Measurements from ENCODE around the gene ANK2. TPM values are rescaled to one million over a fixed set of nuclear protein-coding genes. Genes with fewer than 3 reads are reported as not detected.

ANK2 gene
- total and polyA plus RNA-seq, 4 donors: 0.32 to 2.2 (median 1.0) TPM

DNA sequence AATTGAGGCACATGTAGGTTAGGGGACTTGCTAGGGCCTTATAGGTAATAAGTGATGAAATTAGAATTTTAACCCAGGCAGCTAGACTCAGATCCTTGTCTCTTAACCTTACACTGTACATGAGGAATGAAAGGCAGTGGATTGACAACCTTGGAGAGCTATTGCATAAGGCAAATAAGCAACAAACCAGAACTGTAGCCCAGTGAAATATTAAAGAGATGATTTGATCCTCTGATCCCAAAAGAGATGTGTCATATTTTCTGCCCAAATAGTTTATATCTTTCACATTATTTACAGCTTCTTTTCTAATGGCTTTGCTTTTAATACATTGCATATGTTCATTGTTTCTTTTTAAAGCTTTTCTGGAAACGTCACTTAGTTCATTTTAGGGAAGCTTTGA lies 252.6 kb downstream of the ANK2 start (continued):
- TF ChIP-seq, protein P1, sequence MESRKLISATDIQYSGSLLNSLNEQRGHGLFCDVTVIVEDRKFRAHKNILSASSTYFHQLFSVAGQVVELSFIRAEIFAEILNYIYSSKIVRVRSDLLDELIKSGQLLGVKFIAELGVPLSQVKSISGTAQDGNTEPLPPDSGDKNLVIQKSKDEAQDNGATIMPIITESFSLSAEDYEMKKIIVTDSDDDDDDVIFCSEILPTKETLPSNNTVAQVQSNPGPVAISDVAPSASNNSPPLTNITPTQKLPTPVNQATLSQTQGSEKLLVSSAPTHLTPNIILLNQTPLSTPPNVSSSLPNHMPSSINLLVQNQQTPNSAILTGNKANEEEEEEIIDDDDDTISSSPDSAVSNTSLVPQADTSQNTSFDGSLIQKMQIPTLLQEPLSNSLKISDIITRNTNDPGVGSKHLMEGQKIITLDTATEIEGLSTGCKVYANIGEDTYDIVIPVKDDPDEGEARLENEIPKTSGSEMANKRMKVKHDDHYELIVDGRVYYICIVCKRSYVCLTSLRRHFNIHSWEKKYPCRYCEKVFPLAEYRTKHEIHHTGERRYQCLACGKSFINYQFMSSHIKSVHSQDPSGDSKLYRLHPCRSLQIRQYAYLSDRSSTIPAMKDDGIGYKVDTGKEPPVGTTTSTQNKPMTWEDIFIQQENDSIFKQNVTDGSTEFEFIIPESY (IDR thresholded peaks at IDR 0.05): no peak
- TF ChIP-seq HNF4G (IDR thresholded peaks at IDR 0.05): no peak

DNA sequence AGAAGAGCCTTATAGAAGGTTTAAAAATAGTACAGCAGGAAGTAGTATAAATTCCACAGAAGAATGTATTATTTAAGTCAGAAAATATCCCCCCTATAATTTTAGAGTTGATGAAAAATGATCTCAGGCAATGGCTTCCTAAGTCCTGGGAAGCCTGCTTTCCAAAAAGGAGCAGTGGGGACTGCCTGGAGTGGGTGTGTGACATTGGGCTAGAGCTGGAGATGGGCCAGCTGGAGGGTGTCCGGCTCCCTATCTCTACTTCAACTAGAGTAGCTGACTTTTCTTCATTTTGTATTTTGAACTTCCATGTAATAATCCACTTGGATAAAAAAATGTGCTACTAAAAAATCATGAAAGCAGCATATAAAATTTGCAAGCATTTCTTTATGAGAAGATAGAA lies 253.9 kb downstream of the ANK2 start:
- Histone ChIP-seq H3K36me3 (ENCODE audit: control insufficient read depth in 4 of 4, insufficient read depth in 3 of 4, low read depth in 1 of 4, low read length in 3 of 4) (no peaks in the 10 kb centered on the region), H3K27ac (ENCODE audit: low read depth in 1 of 2, low read length in 2 of 2) (no peak overlapping the region), H3K9ac (ENCODE audit: low read depth in 1 of 2, low read length in 2 of 2) (no peak overlapping the region), H3K27me3 (ENCODE audit: control insufficient read depth in 4 of 4, insufficient read depth in 4 of 4, low read length in 3 of 4) (no peaks in the 10 kb centered on the region), H3K4me1 (ENCODE audit: control insufficient read depth in 4 of 4, insufficient read depth in 4 of 4, low read length in 3 of 4) (no peaks in the 10 kb centered on the region), H3K9me3 (ENCODE audit: control insufficient read depth in 4 of 4, low read length in 3 of 4) (no peaks in the 10 kb centered on the region), H3K4me3 (ENCODE audit: low read depth in 1 of 3, low read length in 3 of 3) (no peak overlapping the region)
- WGBS: 79% methylated on average over 1 of the region's 1 CpG
- DNase-seq (ENCODE audit: low spot score): no peak
- TF ChIP-seq, protein P2, sequence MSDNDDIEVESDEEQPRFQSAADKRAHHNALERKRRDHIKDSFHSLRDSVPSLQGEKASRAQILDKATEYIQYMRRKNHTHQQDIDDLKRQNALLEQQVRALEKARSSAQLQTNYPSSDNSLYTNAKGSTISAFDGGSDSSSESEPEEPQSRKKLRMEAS (IDR thresholded peaks at IDR 0.05): no peak
- TF ChIP-seq SP1 (IDR thresholded peaks at IDR 0.05) (no peak), EGR1 (IDR thresholded peaks at IDR 0.05; ENCODE audit: low read depth in 2 of 2) (no peak), NR2F2 (IDR thresholded peaks at IDR 0.05) (no peak), HNF4G (IDR thresholded peaks at IDR 0.05) (no peak), RXRA (IDR thresholded peaks at IDR 0.05) (no peak), GABPA (IDR thresholded peaks at IDR 0.05 in 1 of 2, conservative IDR thresholded peaks at IDR 0.05 in 1 of 2) (no peak), FOXA1 (IDR thresholded peaks at IDR 0.05) (no peak), FOXA2 (IDR thresholded peaks at IDR 0.05) (no peak)
- TF ChIP-seq, protein P3, sequence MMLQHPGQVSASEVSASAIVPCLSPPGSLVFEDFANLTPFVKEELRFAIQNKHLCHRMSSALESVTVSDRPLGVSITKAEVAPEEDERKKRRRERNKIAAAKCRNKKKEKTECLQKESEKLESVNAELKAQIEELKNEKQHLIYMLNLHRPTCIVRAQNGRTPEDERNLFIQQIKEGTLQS (IDR thresholded peaks at IDR 0.05): no peak
- TF ChIP-seq, protein P4, sequence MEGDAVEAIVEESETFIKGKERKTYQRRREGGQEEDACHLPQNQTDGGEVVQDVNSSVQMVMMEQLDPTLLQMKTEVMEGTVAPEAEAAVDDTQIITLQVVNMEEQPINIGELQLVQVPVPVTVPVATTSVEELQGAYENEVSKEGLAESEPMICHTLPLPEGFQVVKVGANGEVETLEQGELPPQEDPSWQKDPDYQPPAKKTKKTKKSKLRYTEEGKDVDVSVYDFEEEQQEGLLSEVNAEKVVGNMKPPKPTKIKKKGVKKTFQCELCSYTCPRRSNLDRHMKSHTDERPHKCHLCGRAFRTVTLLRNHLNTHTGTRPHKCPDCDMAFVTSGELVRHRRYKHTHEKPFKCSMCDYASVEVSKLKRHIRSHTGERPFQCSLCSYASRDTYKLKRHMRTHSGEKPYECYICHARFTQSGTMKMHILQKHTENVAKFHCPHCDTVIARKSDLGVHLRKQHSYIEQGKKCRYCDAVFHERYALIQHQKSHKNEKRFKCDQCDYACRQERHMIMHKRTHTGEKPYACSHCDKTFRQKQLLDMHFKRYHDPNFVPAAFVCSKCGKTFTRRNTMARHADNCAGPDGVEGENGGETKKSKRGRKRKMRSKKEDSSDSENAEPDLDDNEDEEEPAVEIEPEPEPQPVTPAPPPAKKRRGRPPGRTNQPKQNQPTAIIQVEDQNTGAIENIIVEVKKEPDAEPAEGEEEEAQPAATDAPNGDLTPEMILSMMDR (IDR thresholded peaks at IDR 0.05; ENCODE audit: low read depth, low read length, missing input control): no peak
- TF ChIP-seq, protein P5, sequence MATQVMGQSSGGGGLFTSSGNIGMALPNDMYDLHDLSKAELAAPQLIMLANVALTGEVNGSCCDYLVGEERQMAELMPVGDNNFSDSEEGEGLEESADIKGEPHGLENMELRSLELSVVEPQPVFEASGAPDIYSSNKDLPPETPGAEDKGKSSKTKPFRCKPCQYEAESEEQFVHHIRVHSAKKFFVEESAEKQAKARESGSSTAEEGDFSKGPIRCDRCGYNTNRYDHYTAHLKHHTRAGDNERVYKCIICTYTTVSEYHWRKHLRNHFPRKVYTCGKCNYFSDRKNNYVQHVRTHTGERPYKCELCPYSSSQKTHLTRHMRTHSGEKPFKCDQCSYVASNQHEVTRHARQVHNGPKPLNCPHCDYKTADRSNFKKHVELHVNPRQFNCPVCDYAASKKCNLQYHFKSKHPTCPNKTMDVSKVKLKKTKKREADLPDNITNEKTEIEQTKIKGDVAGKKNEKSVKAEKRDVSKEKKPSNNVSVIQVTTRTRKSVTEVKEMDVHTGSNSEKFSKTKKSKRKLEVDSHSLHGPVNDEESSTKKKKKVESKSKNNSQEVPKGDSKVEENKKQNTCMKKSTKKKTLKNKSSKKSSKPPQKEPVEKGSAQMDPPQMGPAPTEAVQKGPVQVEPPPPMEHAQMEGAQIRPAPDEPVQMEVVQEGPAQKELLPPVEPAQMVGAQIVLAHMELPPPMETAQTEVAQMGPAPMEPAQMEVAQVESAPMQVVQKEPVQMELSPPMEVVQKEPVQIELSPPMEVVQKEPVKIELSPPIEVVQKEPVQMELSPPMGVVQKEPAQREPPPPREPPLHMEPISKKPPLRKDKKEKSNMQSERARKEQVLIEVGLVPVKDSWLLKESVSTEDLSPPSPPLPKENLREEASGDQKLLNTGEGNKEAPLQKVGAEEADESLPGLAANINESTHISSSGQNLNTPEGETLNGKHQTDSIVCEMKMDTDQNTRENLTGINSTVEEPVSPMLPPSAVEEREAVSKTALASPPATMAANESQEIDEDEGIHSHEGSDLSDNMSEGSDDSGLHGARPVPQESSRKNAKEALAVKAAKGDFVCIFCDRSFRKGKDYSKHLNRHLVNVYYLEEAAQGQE (IDR thresholded peaks at IDR 0.05): no peak

DNA sequence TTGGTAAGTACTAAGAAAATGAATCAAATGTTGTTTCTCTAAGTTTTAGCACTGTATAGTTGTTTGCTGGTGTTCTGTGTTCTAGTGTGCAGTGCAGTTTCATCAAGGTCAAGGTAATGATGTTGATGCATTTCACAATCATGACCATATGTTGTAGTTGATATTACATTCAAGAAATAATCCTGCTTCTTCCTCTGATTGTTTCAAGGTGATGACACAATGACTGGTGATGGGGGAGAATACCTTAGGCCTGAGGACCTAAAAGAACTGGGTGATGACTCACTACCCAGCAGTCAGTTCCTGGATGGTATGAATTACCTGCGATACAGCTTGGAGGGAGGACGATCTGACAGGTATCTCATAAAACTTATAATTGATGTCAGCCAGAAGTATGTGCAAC lies 261.6 kb downstream of the ANK2 start:
- Histone ChIP-seq H3K27me3 (ENCODE audit: control insufficient read depth in 4 of 4, insufficient read depth in 4 of 4, low read length in 3 of 4) (no peaks in the 10 kb centered on the region), H3K36me3 (ENCODE audit: control insufficient read depth in 4 of 4, insufficient read depth in 3 of 4, low read depth in 1 of 4, low read length in 3 of 4) (no peaks in the 10 kb centered on the region), H3K9ac (ENCODE audit: low read depth in 1 of 2, low read length in 2 of 2) (no peak overlapping the region), H3K4me3 (ENCODE audit: low read depth in 1 of 3, low read length in 3 of 3) (no peak overlapping the region), H3K9me3 (ENCODE audit: control insufficient read depth in 4 of 4, low read length in 3 of 4) (no peaks in the 10 kb centered on the region), H3K4me1 (ENCODE audit: control insufficient read depth in 4 of 4, insufficient read depth in 4 of 4, low read length in 3 of 4) (no peaks in the 10 kb centered on the region), H3K27ac (ENCODE audit: low read depth in 1 of 2, low read length in 2 of 2) (no peak overlapping the region)
- no peak for DNase-seq (ENCODE audit: low spot score)
- WGBS: 95% methylated on average over 2 of the region's 2 CpGs
- TF ChIP-seq EGR1 (IDR thresholded peaks at IDR 0.05; ENCODE audit: low read depth in 2 of 2): no peak
- TF ChIP-seq, protein P1 (IDR thresholded peaks at IDR 0.05): no peak
- no peak for TF ChIP-seq NR2F2 (IDR thresholded peaks at IDR 0.05)
- TF ChIP-seq, protein P3 (IDR thresholded peaks at IDR 0.05): no peak
- TF ChIP-seq, protein P5 (IDR thresholded peaks at IDR 0.05): no peak
- no peak for TF ChIP-seq HNF4A (conservative IDR thresholded peaks at IDR 0.05)
- TF ChIP-seq SP1 (IDR thresholded peaks at IDR 0.05): no peak
- no peak for TF ChIP-seq YY1 (IDR thresholded peaks at IDR 0.05)
- no peak for TF ChIP-seq RXRA (IDR thresholded peaks at IDR 0.05)

Measured in liver (tissue), 9 donors.